ENCODE measurements around the gene ATRN.

Gene ATRN

GRCh38 chr20:3686867-3687321 is 216.1 kb downstream of the ATRN start:
- peak; percentile 36 for TF ChIP-seq CTCF (IDR thresholded peaks at IDR 0.05; ENCODE audit: low read depth, low read length, missing control alignments)
- no peak overlapping the region for H3K4me3 ChIP-seq (ENCODE audit: low read depth, low read length)
- in situ Hi-C loops (cut with HindIII; ENCODE audit: low sequenced_read_pairs): no loop called here
- DNase-seq (ENCODE audit: low read depth): peak; percentile 86

- no peak for DNase-seq (ENCODE audit: low read depth)
- in situ Hi-C loops (cut with HindIII; ENCODE audit: low sequenced_read_pairs): no loop called here
- no peak overlapping the region for H3K4me3 ChIP-seq (ENCODE audit: low read depth, low read length)
Observed at GRCh38 chr20:3687655-3688054, 216.8 kb downstream of the ATRN start.

GRCh38 chr20:3689978-3690377 is 219.2 kb downstream of the ATRN start:
- no peak for DNase-seq (ENCODE audit: low read depth)
- in situ Hi-C loops (cut with HindIII; ENCODE audit: low sequenced_read_pairs): no loop called here
- H3K4me3 ChIP-seq (ENCODE audit: low read depth, low read length): no peak overlapping the region
- TF ChIP-seq CTCF (IDR thresholded peaks at IDR 0.05; ENCODE audit: low read depth, low read length, missing control alignments): no peak

More at GRCh38 chr20:3687655-3688054, 216.8 kb downstream of the ATRN start:
- TF ChIP-seq CTCF (IDR thresholded peaks at IDR 0.05; ENCODE audit: low read depth, low read length, missing control alignments): no peak

GRCh38 chr20:3690413-3690812 is 219.6 kb downstream of the ATRN start:
- DNase-seq (ENCODE audit: low read depth): no peak
- in situ Hi-C loops (cut with HindIII; ENCODE audit: low sequenced_read_pairs): no loop called here
- H3K4me3 ChIP-seq (ENCODE audit: low read depth, low read length): no peak overlapping the region
- TF ChIP-seq CTCF (IDR thresholded peaks at IDR 0.05; ENCODE audit: low read depth, low read length, missing control alignments): no peak

GRCh38 chr20:3691306-3691705 is 220.5 kb downstream of the ATRN start:
- TF ChIP-seq CTCF (IDR thresholded peaks at IDR 0.05; ENCODE audit: low read depth, low read length, missing control alignments): no peak
- no peak overlapping the region for H3K4me3 ChIP-seq (ENCODE audit: low read depth, low read length)
- in situ Hi-C loops (cut with HindIII; ENCODE audit: low sequenced_read_pairs): no loop called here
- DNase-seq (ENCODE audit: low read depth): no peak

- no peak for TF ChIP-seq CTCF (IDR thresholded peaks at IDR 0.05; ENCODE audit: low read depth, low read length, missing control alignments)
- no peak overlapping the region for H3K4me3 ChIP-seq (ENCODE audit: low read depth, low read length)
- in situ Hi-C loops (cut with HindIII; ENCODE audit: low sequenced_read_pairs): no loop called here
- DNase-seq (ENCODE audit: low read depth): no peak
Observed at GRCh38 chr20:3691897-3692296, 221.1 kb downstream of the ATRN start.
